Mucosa of rectum (tissue), 2 donors: ENCODE results near the gene DNAH8.

Source experiments
- H3K27ac ChIP-seq, 2 donors: one replicate each; pipeline ENCODE4 v1.7.0; 2013; ENCODE audit warnings: inconsistent platforms in 2 of 2, low read depth in 2 of 2, low read length in 2 of 2
- H3K27me3 ChIP-seq, 2 donors: one replicate each; pipeline ENCODE4 v1.7.0; 2013; ENCODE audit warnings: low read length in 2 of 2; ENCODE audit not compliant: control insufficient read depth in 2 of 2, insufficient read depth in 2 of 2
- H3K36me3 ChIP-seq, 2 donors: one replicate each; pipeline ENCODE4 v1.7.0; 2013; ENCODE audit warnings: low read length in 2 of 2; ENCODE audit not compliant: control insufficient read depth in 2 of 2, insufficient read depth in 2 of 2
- H3K4me1 ChIP-seq, 2 donors: one replicate each; pipeline ENCODE4 v1.7.0; 2013; ENCODE audit warnings: low read length in 2 of 2, mild to moderate bottlenecking in 1 of 2; ENCODE audit not compliant: control insufficient read depth in 2 of 2, insufficient read depth in 2 of 2
- H3K4me3 ChIP-seq, 2 donors: one replicate each; pipeline ENCODE4 v1.7.0; 2013; ENCODE audit warnings: low read length in 2 of 2
- H3K9ac ChIP-seq, 2 donors: one replicate each; pipeline ENCODE4 v1.7.0; 2013; ENCODE audit warnings: low read length in 2 of 2, low read depth in 1 of 2, mild to moderate bottlenecking in 1 of 2
- H3K9me3 ChIP-seq, 2 donors: one replicate each; pipeline ENCODE4 v1.7.0; 2013; ENCODE audit warnings: low read length in 2 of 2; ENCODE audit not compliant: control insufficient read depth in 2 of 2
- donor health status: healthy.
- donor health status: Normal muscosa, but diverticular disease.

DNAH8 gene

DNA sequence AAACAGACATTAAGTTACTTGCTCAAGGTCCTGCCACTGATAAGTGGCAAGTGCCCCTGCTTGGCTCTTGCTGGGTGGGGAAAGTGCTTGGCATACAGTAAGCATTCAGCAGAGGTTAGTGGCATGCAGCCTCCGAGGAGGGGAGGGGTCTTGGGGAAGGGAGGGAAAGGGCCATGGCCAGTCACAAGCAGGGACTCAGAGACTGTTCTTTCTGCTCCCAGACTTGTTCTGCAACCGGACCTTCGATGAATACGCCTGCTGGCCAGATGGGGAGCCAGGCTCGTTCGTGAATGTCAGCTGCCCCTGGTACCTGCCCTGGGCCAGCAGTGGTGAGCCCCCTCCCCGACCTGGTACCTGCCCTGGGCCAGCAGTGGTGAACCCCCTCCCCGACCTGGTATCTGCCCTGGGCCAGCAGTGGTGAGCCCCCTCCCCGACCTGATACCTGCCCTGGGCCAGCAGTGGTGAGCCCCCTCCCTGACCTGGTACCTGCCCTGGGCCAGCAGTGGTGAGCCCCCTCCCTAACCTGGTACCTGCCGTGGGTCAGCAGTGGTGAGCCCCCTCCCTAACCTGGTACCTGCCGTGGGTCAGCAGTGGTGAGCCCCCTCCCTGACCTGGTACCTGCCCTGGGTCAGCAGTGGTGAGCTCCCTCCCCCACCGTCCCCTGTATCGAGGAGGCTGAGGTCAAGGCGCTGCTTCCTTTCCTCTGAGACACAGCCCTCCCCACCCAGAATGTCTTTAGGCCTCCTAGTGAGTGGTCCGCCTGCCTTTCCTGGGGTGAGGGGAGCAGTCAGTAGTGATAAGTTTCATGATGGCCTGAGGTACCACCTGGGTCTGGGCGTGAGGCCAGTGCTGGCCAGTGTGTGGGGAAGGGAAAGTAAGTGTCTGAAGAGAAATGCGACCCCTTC is 342.4 kb downstream of the DNAH8 start:
- Histone ChIP-seq H3K27ac (no peak overlapping the region), H3K9ac (no peak overlapping the region), H3K9me3 (no peaks in the 10 kb centered on the region), H3K4me3 (no peak overlapping the region), H3K4me1 (peaks cover 6 to 10% of the 10 kb centered on the region in 2 donors), H3K27me3 (peaks cover 0 to 16% of the 10 kb centered on the region in 2 donors), H3K36me3 (no peaks in the 10 kb centered on the region)

DNA sequence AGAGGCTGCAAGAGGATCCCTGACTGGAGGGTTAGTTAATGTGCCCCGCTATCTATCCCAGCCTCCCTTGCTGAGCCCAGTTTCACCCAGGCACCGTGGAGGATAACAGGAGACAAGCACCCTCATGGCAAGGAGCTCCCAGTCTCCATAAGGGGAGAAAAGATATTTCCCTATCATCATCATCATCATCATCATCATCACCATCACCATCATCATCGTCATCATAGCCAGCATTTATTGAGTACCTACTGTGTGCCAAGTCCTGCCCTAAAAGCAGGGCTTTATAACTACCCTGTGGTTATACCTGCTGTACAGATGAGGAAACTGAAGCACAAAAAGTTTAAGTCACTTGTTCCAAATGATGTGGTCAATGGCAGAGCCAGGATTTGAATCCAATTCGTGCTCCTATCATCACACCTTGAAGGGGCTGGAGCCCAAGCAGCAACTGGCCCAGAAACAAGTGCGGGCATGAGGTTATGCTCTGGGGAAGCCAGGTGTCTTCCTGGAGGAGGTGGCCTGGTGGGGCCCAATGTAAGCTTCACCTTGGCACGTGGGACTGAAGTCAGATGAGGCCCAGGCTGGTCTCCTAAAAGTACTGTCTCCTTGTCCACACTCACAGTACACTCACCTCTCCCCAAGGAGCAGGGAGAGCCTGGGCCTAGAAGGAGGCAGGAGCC is 343.5 kb downstream of the DNAH8 start:
- Histone ChIP-seq H3K36me3 (no peaks in the 10 kb centered on the region), H3K27ac (no peak overlapping the region), H3K9me3 (no peaks in the 10 kb centered on the region), H3K9ac (no peak overlapping the region), H3K27me3 (peaks cover 0 to 16% of the 10 kb centered on the region in 2 donors), H3K4me3 (no peak overlapping the region), H3K4me1 (peaks cover 6 to 8% of the 10 kb centered on the region in 2 donors)

DNA sequence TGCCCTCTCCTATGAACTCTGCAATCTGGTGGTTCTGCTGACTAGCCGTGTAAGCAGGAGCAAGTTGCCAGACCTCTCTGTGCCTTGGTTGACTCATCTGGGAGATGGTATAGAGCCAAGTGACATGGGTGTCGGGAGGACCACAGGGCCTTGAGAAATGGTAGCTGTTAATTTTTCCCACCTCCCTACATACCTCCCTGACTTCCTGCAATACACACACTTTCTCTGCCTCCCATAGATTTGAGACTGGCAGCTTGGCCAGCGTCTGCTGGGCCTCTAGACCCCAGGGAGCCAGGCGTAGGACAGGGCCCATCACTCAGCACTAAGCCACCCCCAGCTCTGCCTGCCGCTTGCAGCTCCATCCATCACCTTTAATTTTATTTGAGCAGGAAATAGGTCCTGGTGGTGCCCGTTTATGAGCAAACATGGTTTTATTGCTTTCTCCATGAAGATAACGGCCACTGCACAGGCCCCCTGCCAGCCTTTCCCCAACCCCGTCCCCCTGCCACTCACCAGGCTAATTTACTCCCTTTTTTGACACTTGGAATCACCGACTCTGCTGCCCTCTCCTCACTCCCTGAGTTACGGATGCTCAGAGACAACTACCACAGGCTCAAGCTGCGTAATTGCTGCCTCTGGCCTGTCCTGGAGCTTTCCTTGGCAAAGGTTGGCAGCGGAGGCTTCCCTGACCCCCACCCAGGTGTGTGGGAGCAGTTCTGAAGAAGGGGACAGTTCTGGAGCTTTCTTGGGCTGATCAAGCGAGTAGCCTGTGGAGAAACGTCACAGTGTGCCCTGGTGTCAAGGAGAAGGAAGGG is 344.6 kb downstream of the DNAH8 start:
- Histone ChIP-seq H3K27me3 (peaks cover 0 to 16% of the 10 kb centered on the region in 2 donors), H3K27ac (no peak overlapping the region), H3K4me3 (no peak overlapping the region), H3K9me3 (no peaks in the 10 kb centered on the region), H3K4me1 (no peaks in the 10 kb centered on the region), H3K9ac (no peak overlapping the region), H3K36me3 (no peaks in the 10 kb centered on the region)

DNA sequence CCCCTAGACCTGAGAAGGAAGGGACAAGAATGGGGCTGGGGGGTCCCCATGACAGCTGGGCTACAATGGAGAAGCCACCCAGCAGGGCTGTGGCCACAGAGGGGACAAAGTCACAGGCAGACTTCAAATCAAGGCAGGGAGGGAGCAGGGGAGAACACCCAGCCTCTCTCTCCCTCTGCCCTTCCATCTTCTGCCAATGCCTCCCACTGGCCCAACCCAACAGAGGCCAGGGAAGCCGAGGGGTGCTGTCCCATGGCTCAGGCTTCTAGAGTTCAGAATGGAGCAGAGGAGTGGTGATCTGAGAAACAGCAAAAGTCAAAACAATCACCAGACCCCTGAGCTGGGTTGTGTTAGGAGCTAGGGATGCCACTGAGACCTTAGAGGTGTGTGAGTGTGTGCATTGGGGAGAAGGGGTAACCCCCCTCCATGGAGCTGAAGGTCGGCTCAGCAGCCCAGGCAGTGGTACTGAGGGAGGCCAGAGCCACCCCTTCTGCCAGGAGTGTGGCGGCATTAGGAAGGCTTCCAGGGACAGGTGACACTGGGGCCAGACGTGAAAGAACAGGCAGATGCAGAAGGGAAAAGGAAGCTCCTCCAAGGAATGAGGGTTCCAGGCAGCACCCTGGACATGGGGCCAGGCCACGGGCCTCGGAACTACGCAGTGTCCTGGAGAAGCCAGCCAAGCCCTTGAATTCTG is 345.5 kb downstream of the DNAH8 start:
- Histone ChIP-seq H3K36me3 (no peaks in the 10 kb centered on the region), H3K4me1 (no peaks in the 10 kb centered on the region), H3K27me3 (peaks cover 0 to 16% of the 10 kb centered on the region in 2 donors), H3K9me3 (no peaks in the 10 kb centered on the region), H3K4me3 (no peak overlapping the region), H3K9ac (no peak overlapping the region), H3K27ac (no peak overlapping the region)

DNA sequence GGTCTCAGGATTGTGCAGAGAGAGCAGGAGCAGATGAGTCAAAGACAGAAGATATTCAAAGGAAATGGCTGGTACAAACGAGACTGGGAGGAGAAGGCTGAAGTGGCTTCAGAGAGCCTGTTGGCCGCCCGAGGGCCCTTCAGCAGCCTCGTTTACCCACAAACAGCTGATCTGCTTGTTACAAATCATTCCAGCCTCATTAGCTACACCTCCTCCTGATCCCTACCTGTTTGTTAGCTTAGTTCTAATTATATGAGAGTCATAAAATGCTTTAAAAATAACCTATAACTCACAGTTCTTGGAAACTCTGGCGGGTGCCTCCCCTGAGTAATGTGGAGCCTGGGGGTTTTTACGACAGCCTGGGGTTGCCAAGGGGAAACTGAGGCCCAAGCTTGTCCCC is 346.1 kb downstream of the DNAH8 start:
- no peaks in the 10 kb centered on the region for H3K4me1 ChIP-seq
- H3K27ac ChIP-seq = no peak overlapping the region
- peaks cover under 1 to 16% of the 10 kb centered on the region in 2 donors for H3K27me3 ChIP-seq

DNA sequence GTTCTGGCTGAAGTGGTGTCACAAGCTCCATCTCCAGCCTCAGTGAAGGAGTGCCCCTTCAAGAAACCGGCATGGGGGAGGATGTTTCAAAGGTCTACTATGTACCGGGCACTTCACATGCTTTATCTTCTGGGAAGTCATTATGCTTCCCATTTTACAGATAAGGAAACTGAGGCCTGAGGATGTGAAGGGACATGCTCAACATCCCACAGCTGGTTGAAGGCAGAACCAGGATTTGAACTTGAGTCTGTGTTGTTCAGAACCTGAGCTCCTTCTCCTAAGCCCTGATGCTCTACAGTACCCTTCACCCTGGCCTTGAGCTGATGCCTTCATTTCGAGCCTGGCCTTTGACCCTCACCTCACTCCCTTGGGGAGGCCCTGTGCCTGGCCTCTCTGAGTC is 346.5 kb downstream of the DNAH8 start:
- no peak overlapping the region for H3K27ac ChIP-seq
- no peak overlapping the region for H3K9ac ChIP-seq
- peaks cover 3 to 16% of the 10 kb centered on the region in 2 donors for H3K27me3 ChIP-seq
- no peaks in the 10 kb centered on the region for H3K4me1 ChIP-seq
- H3K4me3 ChIP-seq = no peak overlapping the region
- no peaks in the 10 kb centered on the region for H3K9me3 ChIP-seq
- no peaks in the 10 kb centered on the region for H3K36me3 ChIP-seq

More for the DNA sequence above, 346.1 kb downstream of the DNAH8 start:
- Histone ChIP-seq H3K9ac (no peak overlapping the region), H3K9me3 (no peaks in the 10 kb centered on the region), H3K36me3 (no peaks in the 10 kb centered on the region), H3K4me3 (no peak overlapping the region)

DNA sequence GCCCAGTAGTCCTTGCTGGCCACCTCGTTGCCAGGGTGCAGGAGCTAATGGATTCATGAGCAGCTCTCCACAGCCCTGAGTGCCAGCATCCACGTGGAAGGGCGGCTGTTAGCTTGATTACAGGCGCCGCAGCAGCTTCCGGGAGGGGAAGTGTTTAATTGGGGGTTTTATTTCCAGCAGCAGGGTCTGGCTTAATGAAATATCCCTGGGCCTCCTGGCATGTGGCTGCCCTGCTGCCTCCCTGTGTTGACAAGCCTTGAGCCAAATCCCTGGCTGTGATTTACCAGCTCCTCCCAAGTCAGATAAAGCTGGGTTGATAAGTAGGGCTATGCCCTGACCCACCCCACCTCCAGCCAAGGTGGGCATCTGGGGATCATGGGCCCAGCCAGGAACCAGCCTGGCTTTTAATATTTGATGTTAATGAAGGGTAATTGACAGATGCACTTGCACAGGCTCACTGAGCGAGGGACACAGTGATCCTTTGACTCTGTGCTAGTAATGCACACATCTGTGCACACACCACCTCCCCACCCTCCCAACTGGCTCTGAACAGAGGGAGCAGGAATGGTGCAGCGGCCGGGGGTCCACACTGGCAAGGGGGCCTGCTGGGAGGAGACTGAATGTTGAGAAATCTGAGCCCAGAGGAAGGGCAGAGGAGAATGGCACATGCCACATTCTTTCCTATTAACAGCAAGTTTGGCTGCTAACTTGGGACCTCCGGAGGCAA is 347.1 kb downstream of the DNAH8 start:
- H3K4me1 ChIP-seq = no peaks in the 10 kb centered on the region
- H3K4me3 ChIP-seq = no peak overlapping the region
- no peak overlapping the region for H3K27ac ChIP-seq
- no peak overlapping the region for H3K9ac ChIP-seq
- no peaks in the 10 kb centered on the region for H3K36me3 ChIP-seq
- no peaks in the 10 kb centered on the region for H3K9me3 ChIP-seq
- H3K27me3 ChIP-seq = peaks cover 3 to 16% of the 10 kb centered on the region in 2 donors

DNA sequence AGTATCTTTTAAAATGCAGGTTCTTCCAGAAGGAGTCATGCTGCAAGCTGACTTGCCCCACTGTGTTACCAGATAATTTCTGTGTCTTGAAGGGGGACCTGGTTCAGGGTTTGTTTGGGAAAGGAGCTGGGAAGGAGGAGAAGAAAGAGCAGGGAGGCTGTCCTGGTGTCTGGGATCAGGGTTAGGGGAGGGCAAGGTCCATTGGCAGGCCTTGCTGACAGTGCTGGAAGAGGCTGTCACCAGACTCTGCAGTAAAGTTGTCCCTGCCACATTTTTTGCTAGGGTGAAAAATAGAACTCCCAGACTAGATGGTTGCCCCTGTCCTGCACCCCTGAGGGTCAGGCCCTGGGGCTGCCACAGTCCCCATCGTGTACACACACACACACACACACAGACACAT is 348.4 kb downstream of the DNAH8 start:
- no peaks in the 10 kb centered on the region for H3K36me3 ChIP-seq
- H3K27ac ChIP-seq = no peak overlapping the region
- H3K4me1 ChIP-seq = no peaks in the 10 kb centered on the region
- H3K4me3 ChIP-seq = no peak overlapping the region
- H3K9me3 ChIP-seq = no peaks in the 10 kb centered on the region
- H3K27me3 ChIP-seq = peaks cover 3 to 16% of the 10 kb centered on the region in 2 donors
- no peak overlapping the region for H3K9ac ChIP-seq

DNA sequence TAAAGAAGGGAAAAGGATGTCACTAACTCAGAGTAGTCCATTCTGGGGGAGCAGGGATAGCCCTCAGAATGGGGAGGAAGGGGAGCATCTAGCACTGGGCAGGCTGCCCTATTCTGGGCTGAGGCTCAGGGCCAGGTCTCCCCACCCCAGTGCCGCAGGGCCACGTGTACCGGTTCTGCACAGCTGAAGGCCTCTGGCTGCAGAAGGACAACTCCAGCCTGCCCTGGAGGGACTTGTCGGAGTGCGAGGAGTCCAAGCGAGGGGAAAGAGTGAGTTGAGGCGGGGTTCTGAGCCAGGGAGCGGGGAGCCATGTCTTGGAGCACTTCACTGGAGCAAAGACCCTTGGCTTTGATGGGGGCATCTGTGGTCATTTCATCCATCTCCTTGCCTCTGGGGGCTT is 350.4 kb downstream of the DNAH8 start:
- Histone ChIP-seq H3K27ac (no peak overlapping the region), H3K4me3 (no peak overlapping the region), H3K4me1 (no peaks in the 10 kb centered on the region), H3K27me3 (peaks cover 3 to 9% of the 10 kb centered on the region in 2 donors), H3K9ac (no peak overlapping the region), H3K9me3 (no peaks in the 10 kb centered on the region), H3K36me3 (no peaks in the 10 kb centered on the region)
